ENCODE results near the gene SECISBP2. TPM values are rescaled to one million over a fixed set of nuclear protein-coding genes. Genes with fewer than 3 reads are reported as not detected.

SECISBP2 gene
- total and polyA plus RNA-seq, 2 donors (not counting 1 experiment from before 2014, with no cell fraction given): 56.6 to 124 TPM

DNA sequence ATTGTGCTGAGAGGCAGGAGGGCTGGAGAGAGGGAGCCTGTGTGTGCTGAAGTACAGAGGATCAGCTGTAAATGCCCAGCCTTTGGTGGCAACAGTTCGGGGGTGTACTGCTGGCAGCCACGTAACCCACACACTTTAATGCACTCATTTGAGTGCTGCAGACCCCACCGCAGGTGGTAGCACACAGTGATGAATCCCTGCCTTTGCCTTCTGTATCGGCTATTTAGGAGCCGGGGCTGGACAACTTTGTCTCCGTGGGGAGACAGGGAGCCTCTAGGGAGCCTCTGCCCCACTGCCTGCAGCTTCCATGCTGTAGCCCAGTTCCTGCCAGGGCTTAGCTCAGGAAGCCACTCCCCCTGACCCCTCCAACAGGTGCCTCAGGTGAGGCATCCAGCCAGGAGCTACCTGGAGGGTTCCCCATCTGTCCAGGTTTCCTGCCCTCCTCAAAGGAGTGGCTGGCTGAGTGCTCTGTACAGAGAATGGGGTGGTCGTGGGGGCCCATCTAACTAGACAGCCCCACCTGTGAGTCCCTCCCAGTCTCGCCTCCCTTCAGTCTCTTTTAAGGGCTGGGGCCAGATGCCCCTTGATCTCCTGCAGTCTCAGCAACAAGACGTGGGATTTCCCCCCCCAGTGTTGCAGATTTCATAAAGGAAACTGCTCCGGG is 44.5 kb downstream of the SECISBP2 start:
- POLR2A ChIA-PET: no interaction called here
- intact Hi-C loops (cut with micrococcal nuclease): no loop called here
- no peaks in the 10 kb centered on the region for H3K27me3 ChIP-seq (replicated peaks in 1 of 4; ENCODE audit: control extremely low read depth in 1 of 4, control insufficient read depth in 3 of 4, insufficient read depth in 4 of 4, low read length in 3 of 4)
- TF ChIP-seq EZH2 (IDR thresholded peaks at IDR 0.05; ENCODE audit: borderline replicate concordance, insufficient read depth, low read depth, low read length, poor library complexity, severe bottlenecking): no peak
- TF ChIP-seq, protein P1, sequence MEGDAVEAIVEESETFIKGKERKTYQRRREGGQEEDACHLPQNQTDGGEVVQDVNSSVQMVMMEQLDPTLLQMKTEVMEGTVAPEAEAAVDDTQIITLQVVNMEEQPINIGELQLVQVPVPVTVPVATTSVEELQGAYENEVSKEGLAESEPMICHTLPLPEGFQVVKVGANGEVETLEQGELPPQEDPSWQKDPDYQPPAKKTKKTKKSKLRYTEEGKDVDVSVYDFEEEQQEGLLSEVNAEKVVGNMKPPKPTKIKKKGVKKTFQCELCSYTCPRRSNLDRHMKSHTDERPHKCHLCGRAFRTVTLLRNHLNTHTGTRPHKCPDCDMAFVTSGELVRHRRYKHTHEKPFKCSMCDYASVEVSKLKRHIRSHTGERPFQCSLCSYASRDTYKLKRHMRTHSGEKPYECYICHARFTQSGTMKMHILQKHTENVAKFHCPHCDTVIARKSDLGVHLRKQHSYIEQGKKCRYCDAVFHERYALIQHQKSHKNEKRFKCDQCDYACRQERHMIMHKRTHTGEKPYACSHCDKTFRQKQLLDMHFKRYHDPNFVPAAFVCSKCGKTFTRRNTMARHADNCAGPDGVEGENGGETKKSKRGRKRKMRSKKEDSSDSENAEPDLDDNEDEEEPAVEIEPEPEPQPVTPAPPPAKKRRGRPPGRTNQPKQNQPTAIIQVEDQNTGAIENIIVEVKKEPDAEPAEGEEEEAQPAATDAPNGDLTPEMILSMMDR (IDR thresholded peaks at IDR 0.05): no peak
- no peak overlapping the region for H2AFZ ChIP-seq (ENCODE audit: insufficient read depth, low read depth, low read length, poor library complexity, severe bottlenecking)
- CTCF ChIA-PET: interaction anchor here (1.5 kb wide), 1 partner anchor 186 kb away, joined by 4 read pairs; no protein-coding TSS in a partner anchor
- no peak overlapping the region for H3K4me3 Mint-ChIP-seq
- H3K79me2 ChIP-seq (ENCODE audit: control insufficient read depth, insufficient read depth, low read length): peaks cover under 1% of the 10 kb centered on the region
- H4K20me1 ChIP-seq (ENCODE audit: control insufficient read depth, insufficient read depth, low read length, poor library complexity, severe bottlenecking): no peaks in the 10 kb centered on the region
- no peaks in the 10 kb centered on the region for H3K27me3 Mint-ChIP-seq
- 95% methylated on average over 10 of the region's 10 CpGs for WGBS (ENCODE audit: insufficient coverage)
- no peaks in the 10 kb centered on the region for H3K9me3 Mint-ChIP-seq (ENCODE audit: insufficient read depth)
- no peak overlapping the region for H3K4me3 ChIP-seq (ENCODE audit: control extremely low read depth in 1 of 5, extremely low read depth in 1 of 5, insufficient read depth in 1 of 5, low read depth in 2 of 5, low read length in 4 of 5)
- H3K4me1 Mint-ChIP-seq: no peaks in the 10 kb centered on the region
- peaks cover 4 to 54% of the 10 kb centered on the region in 2 experiments for H3K36me3 ChIP-seq (replicated peaks in 1 of 2; ENCODE audit: control extremely low read depth in 1 of 2, control insufficient read depth in 1 of 2, extremely low read depth in 1 of 2, insufficient read depth in 2 of 2, low read length in 1 of 2)
- DNase-seq (no peak), ATAC-seq (ENCODE audit: low read depth) (no peak)
- H3K27ac ChIP-seq (ENCODE audit: low read length in 2 of 2): no peak overlapping the region
- no peak overlapping the region for H3K9ac ChIP-seq (ENCODE audit: low read length)
- H3K4me1 ChIP-seq (ENCODE audit: control insufficient read depth in 2 of 2, insufficient read depth in 2 of 2, low read length in 2 of 2): no peaks in the 10 kb centered on the region
- H3K9me3 ChIP-seq (ENCODE audit: control extremely low read depth in 1 of 3, control insufficient read depth in 2 of 3, insufficient read depth in 1 of 3, low read length in 2 of 3): no peaks in the 10 kb centered on the region
- H3K4me2 ChIP-seq (replicated peaks; ENCODE audit: low read depth, low read length, poor library complexity, severe bottlenecking): no peak overlapping the region
- H3K27ac Mint-ChIP-seq: no peak overlapping the region

DNA sequence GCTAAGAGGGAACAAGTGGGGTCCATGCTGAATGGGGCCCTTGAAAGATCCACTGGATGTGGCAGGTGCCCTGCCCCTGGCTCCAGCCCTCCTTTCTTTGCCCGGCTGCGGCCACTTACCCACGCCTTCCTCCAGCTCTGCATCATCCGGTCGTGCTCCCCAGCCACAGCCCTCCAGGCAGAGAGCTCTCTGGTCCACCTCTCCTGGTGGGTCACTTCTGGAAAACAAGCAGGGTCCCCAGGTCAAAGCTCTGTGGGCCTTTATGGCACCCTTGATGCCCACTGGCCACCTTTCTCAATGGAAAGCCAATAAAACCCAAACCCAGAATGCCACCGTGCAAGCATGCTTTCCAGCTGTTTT is 45.0 kb downstream of the SECISBP2 start:
- ATAC-seq (ENCODE audit: low read depth) (no peak), DNase-seq (no peak)
- H3K4me1 Mint-ChIP-seq: no peaks in the 10 kb centered on the region
- Histone ChIP-seq H3K4me3 (ENCODE audit: control extremely low read depth in 1 of 5, extremely low read depth in 1 of 5, insufficient read depth in 1 of 5, low read depth in 2 of 5, low read length in 4 of 5) (no peak overlapping the region), H4K20me1 (ENCODE audit: control insufficient read depth, insufficient read depth, low read length, poor library complexity, severe bottlenecking) (no peaks in the 10 kb centered on the region), H2AFZ (ENCODE audit: insufficient read depth, low read depth, low read length, poor library complexity, severe bottlenecking) (no peak overlapping the region), H3K36me3 (replicated peaks in 1 of 2; ENCODE audit: control extremely low read depth in 1 of 2, control insufficient read depth in 1 of 2, extremely low read depth in 1 of 2, insufficient read depth in 2 of 2, low read length in 1 of 2) (peaks cover 4 to 48% of the 10 kb centered on the region in 2 experiments), H3K9ac (ENCODE audit: low read length) (no peak overlapping the region), H3K4me1 (ENCODE audit: control insufficient read depth in 2 of 2, insufficient read depth in 2 of 2, low read length in 2 of 2) (no peaks in the 10 kb centered on the region), H3K27ac (ENCODE audit: low read length in 2 of 2) (no peak overlapping the region), H3K27me3 (replicated peaks in 1 of 4; ENCODE audit: control extremely low read depth in 1 of 4, control insufficient read depth in 3 of 4, insufficient read depth in 4 of 4, low read length in 3 of 4) (no peaks in the 10 kb centered on the region), H3K4me2 (replicated peaks; ENCODE audit: low read depth, low read length, poor library complexity, severe bottlenecking) (no peak overlapping the region), H3K9me3 (ENCODE audit: control extremely low read depth in 1 of 3, control insufficient read depth in 2 of 3, insufficient read depth in 1 of 3, low read length in 2 of 3) (no peaks in the 10 kb centered on the region), H3K79me2 (ENCODE audit: control insufficient read depth, insufficient read depth, low read length) (peaks cover 4% of the 10 kb centered on the region)
- H3K27ac Mint-ChIP-seq: no peak overlapping the region
- H3K4me3 Mint-ChIP-seq: no peak overlapping the region
- POLR2A ChIA-PET: no interaction called here
- no peaks in the 10 kb centered on the region for H3K9me3 Mint-ChIP-seq (ENCODE audit: insufficient read depth)
- no peaks in the 10 kb centered on the region for H3K27me3 Mint-ChIP-seq
- WGBS (ENCODE audit: insufficient coverage): 94% methylated on average over 5 of the region's 6 CpGs
- CTCF ChIA-PET: interaction anchor here (1.5 kb wide), 1 partner anchor 186 kb away, joined by 4 read pairs; no protein-coding TSS in a partner anchor
- intact Hi-C loops (cut with micrococcal nuclease): no loop called here
- TF ChIP-seq EZH2 (IDR thresholded peaks at IDR 0.05; ENCODE audit: borderline replicate concordance, insufficient read depth, low read depth, low read length, poor library complexity, severe bottlenecking): no peak
- TF ChIP-seq, protein P1 (IDR thresholded peaks at IDR 0.05): no peak
